Gastroesophageal sphincter (tissue), 3 donors: ENCODE results near the gene SYNPR.

Experiments
- EP300 ChIP-seq: sonication (generic); formaldehyde crosslinking; IDR thresholded peaks from one replicate; pipeline ENCODE4 v1.6.1; 2017; ENCODE audit warnings: antibody characterized with exemption, mild to moderate bottlenecking
- POLR2A ChIP-seq, 2 donors: fragments of 450-650 bp; IDR thresholded peaks; one replicate each; pipeline ENCODE4 v1.6.1; 2017; ENCODE audit warnings: antibody characterized with exemption in 2 of 2, mild to moderate bottlenecking in 2 of 2, moderate library complexity in 1 of 2
- POLR2AphosphoS5 ChIP-seq: sonication (generic); formaldehyde crosslinking; IDR thresholded peaks from one replicate; pipeline ENCODE4 v1.6.1; 2017; ENCODE audit warnings: antibody characterized with exemption
- TF ChIP-seq, protein P1 (sequence below), 4 experiments: fragments of 200-600 bp in 2 of 4; fragments of 450-650 bp in 2 of 4; sonication (generic) in 1 of 4; IDR thresholded peaks; one replicate each; pipeline ENCODE4 v1.5.1; 2017 to 2019; ENCODE audit warnings: antibody characterized with exemption in 4 of 4, mild to moderate bottlenecking in 2 of 4, moderate library complexity in 2 of 4

DNA sequence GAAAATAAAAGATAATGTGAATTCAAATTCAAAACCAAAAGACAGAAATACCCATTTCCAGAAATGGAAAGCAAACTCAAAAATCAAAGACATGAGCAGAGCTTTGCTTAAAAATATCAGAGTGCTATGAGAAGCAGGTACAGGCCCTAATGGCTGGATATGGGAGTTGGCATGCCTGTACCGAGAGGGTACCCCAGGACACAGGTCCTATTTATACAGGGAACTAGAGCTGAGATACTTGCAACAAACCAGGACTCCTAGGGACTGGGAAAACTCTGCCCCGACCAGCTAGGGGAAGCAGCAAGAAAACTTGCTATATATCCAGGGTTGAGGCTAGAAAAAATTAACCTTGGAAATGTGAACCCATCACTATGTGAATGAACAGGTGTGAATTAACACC is 36.0 kb upstream of the SYNPR start:
- TF ChIP-seq POLR2A (IDR thresholded peaks at IDR 0.05) (no peak), POLR2AphosphoS5 (no peak), EP300 (no peak)
- TF ChIP-seq, protein P1, sequence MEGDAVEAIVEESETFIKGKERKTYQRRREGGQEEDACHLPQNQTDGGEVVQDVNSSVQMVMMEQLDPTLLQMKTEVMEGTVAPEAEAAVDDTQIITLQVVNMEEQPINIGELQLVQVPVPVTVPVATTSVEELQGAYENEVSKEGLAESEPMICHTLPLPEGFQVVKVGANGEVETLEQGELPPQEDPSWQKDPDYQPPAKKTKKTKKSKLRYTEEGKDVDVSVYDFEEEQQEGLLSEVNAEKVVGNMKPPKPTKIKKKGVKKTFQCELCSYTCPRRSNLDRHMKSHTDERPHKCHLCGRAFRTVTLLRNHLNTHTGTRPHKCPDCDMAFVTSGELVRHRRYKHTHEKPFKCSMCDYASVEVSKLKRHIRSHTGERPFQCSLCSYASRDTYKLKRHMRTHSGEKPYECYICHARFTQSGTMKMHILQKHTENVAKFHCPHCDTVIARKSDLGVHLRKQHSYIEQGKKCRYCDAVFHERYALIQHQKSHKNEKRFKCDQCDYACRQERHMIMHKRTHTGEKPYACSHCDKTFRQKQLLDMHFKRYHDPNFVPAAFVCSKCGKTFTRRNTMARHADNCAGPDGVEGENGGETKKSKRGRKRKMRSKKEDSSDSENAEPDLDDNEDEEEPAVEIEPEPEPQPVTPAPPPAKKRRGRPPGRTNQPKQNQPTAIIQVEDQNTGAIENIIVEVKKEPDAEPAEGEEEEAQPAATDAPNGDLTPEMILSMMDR (IDR thresholded peaks at IDR 0.05): no peak
